ENCODE data around the gene PHLDB1.

PHLDB1 gene

DNA sequence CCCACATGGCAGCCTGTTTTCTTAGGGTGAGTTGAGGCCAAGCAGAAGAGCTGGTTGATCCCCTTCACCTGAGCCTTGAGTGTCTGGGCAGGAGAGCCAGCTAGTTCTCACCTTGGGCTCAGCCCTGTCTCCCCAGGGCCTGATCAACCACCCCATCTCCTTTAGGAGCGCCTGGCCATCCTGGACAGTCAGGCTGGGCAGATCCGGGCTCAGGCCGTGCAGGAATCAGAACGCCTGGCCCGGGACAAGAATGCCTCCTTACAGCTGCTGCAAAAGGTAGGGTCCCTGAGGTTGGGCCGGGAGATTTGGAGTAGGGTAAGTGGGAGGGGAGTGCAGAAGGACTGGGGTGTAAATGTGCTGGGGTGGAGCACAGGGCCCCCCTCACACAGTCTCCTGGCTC, 31.3 kb downstream of the PHLDB1 start:
- DNase-seq = no peak

DNA sequence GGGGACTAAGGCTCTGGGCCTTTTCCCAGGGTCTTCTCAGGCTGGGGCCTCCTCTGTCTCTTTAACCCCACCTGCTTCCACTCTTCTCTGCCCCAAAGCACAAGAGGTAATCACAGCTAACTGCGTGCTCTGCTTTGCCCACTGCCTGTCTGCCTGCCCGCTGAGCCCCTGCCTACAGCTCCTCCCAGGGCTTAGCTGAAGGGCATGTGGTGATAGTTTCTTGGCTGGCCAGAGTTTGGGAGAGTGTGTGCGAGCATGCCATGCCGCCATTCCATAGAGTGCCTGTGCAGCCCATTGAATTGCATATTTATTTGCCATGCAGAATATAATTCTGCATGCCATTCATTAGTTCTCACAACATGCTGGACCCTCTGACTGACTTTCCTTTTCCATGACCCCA, 32.5 kb downstream of the PHLDB1 start:
- no peak for DNase-seq

DNA sequence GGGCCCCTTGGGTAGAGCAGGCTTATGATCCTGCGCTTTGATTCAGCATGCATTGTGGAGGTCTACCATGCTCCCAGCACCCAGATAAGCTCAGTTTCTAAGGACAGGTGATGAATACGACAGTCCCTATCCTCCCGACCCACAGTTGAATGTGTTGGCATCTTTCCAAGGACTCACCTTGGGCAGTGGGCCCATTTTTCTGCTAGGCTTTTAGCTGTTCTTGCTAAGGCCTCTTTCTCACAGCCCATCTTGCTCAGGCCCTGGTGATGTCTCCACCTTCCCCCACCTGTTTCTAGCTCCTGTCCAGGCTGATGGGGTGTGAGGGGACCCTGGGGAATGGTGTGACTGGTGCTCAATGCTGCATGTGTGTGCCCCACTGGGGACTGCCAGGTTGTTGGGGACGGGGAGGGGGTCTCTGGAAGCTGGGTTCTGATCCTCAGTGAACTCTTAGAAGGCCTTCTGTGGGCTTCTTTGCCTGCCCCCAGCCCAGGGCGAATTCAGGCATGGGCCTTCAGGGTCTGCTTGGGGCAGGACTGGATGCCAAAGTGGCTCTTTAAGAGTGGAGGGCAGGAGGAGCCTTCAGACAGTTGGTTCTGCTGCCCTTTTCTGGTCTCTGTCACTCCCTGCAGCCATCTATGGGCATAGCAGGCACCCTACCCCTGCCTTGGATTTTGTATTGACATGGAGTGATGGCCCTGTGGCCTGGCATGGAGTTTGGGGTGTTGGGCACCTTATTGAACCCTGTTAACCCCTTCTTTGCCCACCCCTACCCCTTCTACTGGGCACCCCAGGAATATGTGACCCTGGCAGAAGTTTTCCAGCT, 33.1 kb downstream of the PHLDB1 start:
- no peak for DNase-seq

DNA sequence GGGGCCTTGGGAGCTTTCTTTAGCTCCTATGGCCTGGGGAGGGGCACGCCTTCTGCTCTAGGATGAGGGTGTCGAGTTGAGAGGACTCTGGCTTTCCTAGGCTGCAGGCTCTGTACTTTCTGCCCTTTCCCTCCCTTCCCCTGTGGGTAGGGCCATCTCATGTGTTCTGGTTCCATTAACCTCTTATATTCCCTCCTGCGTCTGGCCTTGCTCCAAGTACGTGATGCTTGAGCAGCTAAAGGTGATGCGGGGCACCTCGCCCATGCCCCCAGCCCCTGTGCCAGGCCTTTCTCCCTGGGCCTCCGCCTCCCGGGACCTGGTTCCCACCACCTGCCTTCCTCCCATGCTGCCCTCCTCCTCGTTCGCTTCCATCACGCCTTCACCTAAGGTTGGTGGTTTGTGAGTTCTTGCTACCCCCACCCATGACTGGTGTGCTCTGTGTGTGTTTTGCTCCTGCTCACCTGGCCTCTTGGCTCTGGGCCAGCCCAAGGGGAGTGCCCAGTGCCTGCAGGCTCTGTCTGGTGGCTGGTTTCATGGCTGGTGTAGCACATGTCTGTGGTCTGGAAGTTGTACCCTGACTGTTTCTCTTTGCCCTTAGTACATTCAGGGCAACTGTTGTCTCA, 34.1 kb downstream of the PHLDB1 start:
- DNase-seq = no peak

DNA sequence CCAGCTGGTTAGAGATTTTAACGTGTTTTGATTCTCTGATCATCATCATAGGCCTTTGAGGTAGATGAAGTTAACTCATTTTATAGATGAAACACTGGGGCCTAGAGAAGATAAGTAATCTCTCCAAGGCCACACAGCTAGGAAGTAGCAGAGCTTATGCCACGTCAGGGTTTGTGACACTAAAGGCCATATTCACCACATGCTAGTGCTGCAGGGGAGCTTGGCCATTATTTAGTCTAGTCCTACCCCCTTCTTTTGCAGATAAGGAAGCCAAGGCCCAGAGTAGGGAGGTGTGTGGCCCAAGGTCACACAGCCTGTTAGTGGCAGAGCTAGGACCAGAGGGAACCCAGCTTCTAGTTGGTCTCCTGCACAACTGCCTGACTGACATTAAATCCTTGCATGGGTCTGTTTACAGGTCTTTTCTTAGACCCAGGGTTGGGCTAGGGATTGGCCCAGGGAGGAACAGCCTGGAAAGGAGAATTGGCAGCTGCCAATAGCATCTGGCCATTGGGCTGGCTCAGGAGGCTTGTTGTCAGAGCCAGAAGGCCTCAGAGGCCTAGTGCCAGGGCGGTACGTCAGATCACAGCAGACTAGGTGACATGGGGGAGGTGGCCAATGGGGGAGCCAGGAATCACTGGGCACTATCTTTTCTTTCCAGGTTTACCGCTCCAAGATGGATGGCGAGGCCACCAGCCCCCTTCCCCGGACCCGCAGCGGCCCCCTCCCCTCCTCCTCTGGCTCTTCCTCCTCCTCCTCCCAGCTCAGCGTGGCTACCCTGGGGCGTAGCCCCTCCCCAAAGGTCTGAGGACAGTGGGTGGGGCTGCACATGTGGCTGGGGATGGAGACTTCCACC, 36.0 kb downstream of the PHLDB1 start:
- DNase-seq = no peak

DNA sequence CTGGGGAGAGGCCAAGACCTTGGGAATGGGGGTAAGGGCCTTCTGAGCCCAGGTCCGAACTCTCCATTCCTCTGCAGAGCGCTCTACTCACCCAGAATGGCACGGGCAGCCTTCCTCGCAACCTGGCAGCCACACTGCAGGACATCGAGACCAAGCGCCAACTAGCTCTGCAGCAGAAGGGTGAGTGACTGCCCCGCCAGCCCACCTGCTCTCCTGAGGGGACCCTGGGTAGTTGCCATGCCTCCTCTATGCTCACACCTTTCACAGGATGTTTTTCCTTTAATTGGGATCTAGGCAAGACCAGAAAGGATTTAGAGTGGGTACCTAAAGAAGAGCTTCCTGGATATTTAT, 36.6 kb downstream of the PHLDB1 start:
- no peak for DNase-seq

DNA sequence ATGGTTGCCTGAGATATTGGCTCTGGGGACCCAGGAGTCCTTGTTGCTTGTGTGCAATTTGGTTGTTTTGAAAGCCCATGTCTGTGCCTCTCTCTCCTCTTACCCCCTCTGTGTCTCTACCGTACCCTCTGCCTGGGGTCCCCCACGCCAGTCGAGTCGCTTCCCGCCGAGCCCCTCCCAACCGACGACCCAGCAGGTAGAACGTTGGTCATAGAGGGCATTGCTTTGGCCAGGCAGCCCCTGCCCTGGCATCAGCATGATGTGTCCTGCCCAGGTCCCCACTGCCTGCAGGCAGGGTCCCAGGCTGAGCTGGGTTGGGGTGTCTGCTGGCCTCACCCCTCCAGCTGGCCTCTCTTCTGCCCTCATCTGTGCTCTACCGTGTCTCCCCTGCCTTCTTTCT, 37.1 kb downstream of the PHLDB1 start:
- no peak for DNase-seq

DNA sequence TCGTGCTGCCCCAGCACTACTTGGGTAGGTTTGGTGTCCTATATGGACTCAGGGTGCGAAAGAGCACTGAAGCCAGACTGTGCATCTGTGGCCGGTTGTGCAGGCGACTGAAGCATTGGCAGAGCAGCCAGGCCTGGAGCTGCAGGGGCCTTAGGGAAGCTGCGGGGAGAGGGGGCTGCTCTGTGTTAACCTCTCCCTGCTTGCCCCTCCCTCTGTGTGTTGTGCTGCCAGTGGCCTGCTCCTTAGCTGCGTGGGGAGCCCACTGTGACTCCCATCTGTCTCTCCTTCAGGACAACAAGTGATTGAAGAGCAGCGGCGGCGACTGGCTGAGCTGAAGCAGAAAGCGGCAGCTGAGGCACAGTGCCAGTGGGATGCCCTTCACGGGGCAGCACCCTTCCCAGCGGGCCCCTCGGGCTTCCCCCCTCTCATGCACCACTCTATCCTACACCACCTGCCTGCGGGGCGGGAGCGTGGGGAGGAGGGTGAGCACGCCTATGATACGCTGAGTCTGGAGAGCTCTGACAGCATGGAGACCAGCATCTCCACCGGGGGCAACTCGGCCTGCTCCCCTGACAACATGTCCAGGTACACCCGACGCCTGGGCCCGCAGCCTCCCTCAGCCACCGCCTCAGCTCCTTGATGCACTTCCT, 37.8 kb downstream of the PHLDB1 start:
- DNase-seq = no peak

DNA sequence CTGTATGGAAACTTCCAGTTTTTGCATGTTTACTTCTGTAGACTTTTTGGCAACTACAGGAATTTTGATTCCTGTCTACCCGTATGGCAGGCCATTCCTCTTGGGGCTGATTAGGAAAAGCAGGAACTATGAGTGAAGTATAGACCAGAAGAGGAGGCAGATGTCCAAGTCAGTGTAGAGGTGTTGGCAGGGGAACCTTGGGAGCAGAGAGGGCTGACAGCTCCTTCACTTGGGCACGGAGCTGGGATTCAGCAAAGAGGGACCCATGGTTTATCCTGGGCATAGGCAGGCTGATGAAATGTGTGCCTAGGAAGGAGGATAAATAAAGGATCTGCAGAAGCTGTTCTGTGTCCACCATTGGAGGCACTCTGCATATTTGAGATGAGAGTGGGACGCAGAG, 39.0 kb downstream of the PHLDB1 start:
- no peak for DNase-seq

DNA sequence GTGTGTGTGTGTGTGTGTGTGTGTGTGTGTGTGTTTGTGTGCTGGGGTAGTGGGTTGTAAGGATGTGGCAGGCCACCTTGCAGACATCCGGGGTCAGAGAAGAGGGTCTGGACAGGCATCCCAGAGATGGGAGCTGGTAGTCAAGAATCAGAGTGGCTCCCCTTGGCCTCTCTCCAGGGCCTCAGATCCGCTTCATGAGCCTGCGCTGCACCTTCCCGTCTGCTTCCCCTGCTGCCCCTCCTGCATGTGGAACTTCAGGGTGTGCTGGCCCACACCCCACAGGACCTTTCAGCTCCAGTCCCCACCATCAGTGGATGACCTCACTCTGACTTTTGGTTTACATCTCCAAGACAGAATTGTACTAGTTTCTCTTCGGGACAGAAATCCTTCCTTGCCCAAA, 40.9 kb downstream of the PHLDB1 start:
- DNase-seq = no peak

DNA sequence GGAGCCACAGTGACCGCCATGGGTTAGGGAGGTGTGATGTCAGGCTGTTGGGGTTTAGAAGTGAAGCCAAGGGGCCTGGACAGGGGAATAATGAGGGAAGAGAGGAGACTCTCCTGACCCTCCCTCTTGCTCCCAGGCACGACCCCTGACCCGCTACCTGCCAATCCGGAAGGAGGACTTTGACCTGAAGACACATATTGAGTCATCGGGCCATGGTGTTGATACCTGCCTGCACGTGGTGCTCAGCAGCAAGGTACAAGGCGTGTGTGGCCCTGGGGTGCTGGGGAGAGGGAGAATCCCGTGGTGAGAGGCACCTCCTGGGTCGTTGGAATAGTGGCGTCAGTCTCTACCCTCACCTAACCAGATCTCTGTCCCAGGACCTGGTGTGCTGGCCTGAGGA, 42.5 kb downstream of the PHLDB1 start:
- DNase-seq = no peak

DNA sequence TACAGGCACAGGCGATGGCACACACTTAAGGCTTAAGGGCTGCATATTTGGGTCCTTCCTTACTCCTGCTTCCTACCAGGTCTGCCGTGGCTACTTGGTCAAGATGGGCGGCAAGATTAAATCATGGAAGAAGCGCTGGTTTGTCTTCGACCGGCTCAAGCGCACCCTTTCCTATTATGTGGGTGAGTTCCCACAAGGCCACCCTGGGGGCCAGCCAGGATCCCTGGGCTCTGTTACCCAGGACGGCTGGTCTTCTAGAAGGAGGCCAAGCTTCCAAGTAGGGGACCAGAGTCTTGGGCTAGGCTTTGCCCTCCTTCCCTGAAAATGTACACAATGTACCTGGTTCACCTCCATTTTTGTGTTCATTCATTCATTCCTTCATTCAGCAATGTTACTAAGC, 43.0 kb downstream of the PHLDB1 start:
- DNase-seq = no peak

DNA sequence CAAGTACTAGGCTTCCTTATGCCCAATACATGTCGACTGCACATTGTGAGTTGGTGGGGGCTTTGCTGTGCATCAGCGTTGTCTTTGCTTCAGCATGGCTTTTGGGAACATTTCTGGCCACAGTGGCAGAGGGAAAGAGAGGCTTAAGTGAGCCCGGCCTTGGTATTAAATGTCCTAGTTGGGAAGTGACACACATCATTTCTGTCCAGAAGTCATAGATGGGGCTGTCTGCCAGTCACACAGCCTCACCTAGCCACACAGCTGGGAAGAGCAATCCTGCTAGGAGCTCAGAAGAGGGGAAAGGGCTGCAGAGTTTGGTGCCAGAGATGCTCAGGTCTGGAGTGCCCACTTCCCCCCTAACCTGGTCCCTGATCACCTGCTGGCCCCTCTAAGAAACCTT, 44.4 kb downstream of the PHLDB1 start:
- no peak for DNase-seq

DNA sequence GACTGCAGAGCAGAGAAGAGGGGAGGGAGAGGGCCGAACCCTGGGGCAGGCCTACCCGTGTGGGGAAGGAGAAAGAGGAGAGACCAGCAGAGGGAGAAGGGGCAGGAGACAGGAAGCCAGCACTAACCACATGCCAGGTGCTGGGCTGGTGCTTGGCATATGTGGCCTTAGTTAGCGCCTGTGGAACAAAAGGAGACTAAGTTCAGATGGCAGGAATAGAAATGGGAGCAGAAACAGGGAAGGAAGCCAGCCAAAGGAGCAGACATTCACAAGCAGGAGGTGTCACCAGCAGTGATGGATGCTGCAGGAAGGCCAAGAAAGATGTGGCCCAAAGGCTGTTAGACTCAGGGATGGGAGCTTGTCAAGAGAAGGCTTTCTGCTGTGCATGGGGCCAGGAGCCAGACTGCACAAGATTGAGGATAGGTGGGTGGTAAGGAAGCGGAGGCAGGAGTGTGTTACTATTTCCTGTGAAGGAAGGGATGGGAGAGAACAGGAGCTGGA, 45.3 kb downstream of the PHLDB1 start:
- peak in 2 of 51 donors; percentile 24 to 39 for DNase-seq

DNA sequence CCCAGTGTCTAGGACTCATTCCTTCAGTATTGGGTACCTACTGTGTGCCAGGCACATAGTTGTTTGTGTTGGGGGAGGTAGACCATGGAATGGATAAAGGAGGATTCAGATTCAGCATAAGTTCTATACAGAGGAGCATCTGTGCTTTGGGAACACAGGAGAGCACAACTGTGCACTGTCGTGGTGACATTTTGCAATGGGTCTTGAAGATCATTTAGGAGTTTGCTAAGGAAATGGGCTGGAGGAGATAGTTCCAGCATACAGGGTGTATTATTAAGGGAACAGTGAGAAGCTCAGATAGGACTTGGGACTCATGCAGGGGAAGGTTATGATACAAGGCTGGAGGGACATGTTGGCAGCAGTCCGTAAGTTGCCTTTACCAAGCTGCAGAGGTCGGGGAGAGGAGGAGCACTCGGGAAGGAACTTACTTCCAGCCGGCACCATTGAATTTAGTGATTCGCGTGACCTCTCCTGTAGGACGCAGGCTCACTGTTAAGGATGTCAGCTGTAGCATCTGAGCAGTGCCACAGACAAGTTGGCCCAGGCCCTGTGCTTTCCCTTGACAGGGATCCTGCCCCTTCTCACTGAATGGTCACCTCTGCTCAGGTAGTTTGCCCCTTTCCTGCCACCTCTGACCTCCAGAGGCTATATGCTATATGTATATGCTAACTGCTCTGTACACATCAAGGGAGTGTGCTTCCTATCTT, 46.4 kb downstream of the PHLDB1 start:
- DNase-seq = no peak

DNA sequence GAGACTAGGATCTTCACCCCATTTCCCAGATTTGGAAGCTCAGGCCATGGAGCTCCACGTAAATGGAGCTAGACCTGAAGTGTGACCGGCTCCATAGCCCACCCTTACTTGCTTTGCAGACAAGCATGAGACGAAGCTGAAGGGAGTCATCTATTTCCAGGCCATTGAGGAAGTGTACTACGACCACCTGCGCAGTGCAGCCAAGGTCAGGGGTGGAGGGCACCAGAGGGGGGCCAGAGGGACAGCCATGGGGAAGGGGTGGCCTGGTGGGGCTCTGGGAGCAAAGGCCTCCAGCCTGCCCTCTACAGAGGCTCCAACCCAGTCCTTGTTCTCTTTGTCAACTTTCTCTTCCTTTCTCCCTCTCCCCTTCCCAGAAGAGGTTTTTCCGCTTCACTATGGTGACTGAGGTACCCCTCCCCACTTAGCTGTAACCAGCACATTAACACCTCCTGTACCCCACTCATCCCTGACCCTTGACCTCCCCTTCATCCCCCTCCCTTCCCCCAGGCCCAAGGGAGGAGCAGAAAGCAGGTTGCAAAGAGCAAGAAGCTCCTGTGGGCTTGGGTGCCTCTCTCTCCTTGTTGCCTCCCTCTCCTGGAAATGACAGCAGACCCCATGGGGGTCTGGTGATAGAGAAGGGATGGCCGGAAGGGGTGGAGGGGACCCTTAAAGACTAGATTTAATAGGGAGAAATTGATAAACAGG, 48.2 kb downstream of the PHLDB1 start:
- no peak for DNase-seq

DNA sequence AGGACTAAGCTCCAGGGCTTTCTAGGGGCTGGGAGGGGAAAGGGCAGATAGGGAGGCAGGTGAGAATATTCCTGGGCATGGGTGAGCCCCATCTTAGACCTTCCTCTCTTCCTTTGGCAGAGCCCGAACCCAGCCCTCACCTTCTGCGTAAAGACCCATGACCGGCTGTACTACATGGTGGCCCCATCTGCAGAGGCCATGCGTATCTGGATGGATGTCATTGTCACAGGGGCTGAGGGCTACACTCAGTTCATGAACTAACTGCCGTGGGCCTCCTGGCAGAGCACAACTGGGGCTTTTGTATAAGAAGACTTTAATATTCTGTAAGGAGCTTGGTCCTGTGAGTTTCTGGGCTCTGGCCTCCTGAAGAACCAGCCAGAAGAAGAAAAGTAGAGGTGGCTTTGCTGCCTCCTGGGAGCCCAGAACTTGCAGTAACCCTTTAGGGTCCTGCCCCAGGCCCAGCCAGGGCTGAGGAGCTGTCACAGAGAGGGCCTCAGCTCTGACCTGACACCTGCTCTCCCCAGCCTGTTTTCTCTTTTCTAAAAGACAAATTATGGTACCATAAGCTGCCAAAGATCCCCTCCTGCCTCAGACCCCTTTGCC, 49.2 kb downstream of the PHLDB1 start:
- peak in 1 of 51 donors; percentile 51 for DNase-seq

DNA sequence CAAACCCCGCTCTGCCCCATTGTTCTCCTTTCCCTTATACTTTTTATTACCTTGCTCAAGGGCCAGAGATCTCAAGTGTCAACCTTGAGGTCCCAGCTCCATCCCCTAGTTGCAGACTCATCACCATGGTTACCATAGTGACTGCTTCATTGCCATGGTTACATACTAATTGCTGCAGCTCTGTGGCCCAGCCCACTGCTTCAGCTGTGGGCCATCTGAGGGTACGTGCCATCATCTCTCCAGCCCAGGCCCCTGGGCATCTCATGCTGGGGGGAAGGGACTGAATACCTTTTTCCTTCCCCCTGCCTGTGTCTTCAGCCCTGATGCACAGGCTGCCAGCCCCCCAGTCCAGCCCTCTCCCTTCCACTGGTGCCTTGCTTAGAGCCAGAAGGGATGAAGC, 49.8 kb downstream of the PHLDB1 start:
- peak in 6 of 51 donors; percentile 24 to 54 (median 34) for DNase-seq

DNA sequence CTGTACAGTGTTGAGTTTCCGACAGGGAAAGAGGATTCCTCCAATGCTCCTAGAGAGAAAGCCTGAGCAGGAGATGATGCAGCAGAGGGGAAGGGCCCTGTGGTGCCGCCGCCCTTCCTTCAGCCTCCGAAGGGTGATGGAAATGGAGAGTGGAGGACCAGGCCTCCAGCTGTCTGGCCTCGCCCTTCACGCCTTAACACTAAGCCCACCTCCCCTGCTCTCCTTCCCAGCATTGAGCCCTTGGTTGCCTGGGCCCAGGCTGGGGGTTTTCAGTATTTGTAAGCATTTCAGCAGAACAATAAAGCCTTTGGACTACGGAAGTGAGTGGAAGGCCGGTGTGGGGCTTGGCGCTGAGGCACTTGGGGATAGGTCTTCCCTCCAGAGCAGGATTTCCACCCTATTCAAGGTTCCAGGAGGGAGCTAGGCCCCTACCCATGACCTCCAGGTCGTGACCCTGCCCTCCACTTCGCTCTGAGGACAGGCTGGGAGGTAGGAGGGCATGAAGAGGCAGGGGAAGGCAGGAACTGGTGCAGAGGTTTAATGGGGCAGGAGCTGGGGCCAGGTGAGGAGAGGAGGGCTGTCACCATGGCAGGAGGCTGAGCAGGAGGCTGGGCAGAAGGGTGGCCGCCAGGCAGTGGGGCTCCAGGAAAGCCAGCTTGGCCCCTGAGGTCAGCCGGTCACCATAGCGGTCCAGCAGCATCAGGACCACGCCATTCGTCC, 50.5 kb downstream of the PHLDB1 start:
- DNase-seq = no peak

All from hypothalamus (tissue), 51 donors.